Tibial artery (tissue), 4 donors: Measurements from ENCODE around the gene DYSF.
A peak's percentile ranks its signal among the peaks of the same experiment; 100 is the strongest.

Experiments used
- DNase-seq, 2 donors: peaks; one replicate each; pipeline ENCODE4 v3.0.0-alpha.2; 2019
- H3K27ac ChIP-seq, 2 donors: fragments of 200-600 bp; sonication (generic) in 1 of 2; 1 replicate in 1 of 2; 2 replicates in 1 of 2; pipeline ENCODE4 v1.5.1; 2018 to 2019; ENCODE audit warnings: mild to moderate bottlenecking in 1 of 2
- H3K27me3 ChIP-seq, 2 donors: fragments of 200-600 bp; sonication (generic) in 1 of 2; one replicate each; pipeline versions ENCODE4 v1.5.1 to v1.6.0; 2016 to 2019
- H3K36me3 ChIP-seq, 3 donors: fragments of 200-600 bp; sonication (generic) in 2 of 3; one replicate each; pipeline ENCODE4 v1.5.1; 2016 to 2019; ENCODE audit warnings: mild to moderate bottlenecking in 2 of 3
- H3K4me1 ChIP-seq, 4 donors: fragments of 200-600 bp; sonication (generic) in 2 of 4; 1 replicate in 3 of 4; 2 replicates in 1 of 4; pipeline ENCODE4 v1.5.1; 2016 to 2019
- H3K4me3 ChIP-seq, 2 donors: fragments of 200-600 bp; sonication (generic) in 1 of 2; 1 replicate in 1 of 2; 2 replicates in 1 of 2; pipeline ENCODE4 v1.5.1; 2018 to 2019; ENCODE audit warnings: mild to moderate bottlenecking in 2 of 2
- H3K9me3 ChIP-seq, 3 donors: fragments of 200-600 bp; sonication (generic) in 1 of 3; one replicate each; pipeline ENCODE4 v1.5.1; 2016 to 2019
- CTCF ChIP-seq, 2 experiments: fragments of 200-600 bp in 1 of 2; fragments of 450-650 bp in 1 of 2; IDR thresholded peaks; one replicate each; pipeline ENCODE4 v1.5.1; 2017 to 2019; ENCODE audit warnings: antibody characterized with exemption in 2 of 2, mild to moderate bottlenecking in 1 of 2, moderate library complexity in 1 of 2
- intact Hi-C: fragments of 100-400 bp; cut with DNase I; formaldehyde crosslinking; loops from one replicate; pipeline ENCODE4 v1.15.0; 2023; ENCODE audit warnings: low total_unique reads

DYSF gene

GRCh38 chr2:71521436-71521950, 68.1 kb downstream of the DYSF start:
- DNase-seq, result no peak
- no peak overlapping the region for H3K4me3 ChIP-seq
- peaks cover 0 to 7% (median 0%) of the 10 kb centered on the region in 3 donors for H3K36me3 ChIP-seq
- no peaks in the 10 kb centered on the region for H3K9me3 ChIP-seq
- intact Hi-C loops, result no loop called here
- H3K27ac ChIP-seq, result no peak overlapping the region
- no peak for TF ChIP-seq CTCF (IDR thresholded peaks at IDR 0.05)
- no peaks in the 10 kb centered on the region for H3K27me3 ChIP-seq
- no peaks in the 10 kb centered on the region for H3K4me1 ChIP-seq

GRCh38 chr2:71524476-71524875, 71.1 kb downstream of the DYSF start:
- no peaks in the 10 kb centered on the region for H3K36me3 ChIP-seq
- intact Hi-C loops, result no loop called here
- DNase-seq, result peak in 1 of 2 donors; percentile 31

GRCh38 chr2:71526141-71526540, 72.8 kb downstream of the DYSF start:
- no peaks in the 10 kb centered on the region for H3K36me3 ChIP-seq
- no peak for TF ChIP-seq CTCF (IDR thresholded peaks at IDR 0.05)
- no peaks in the 10 kb centered on the region for H3K27me3 ChIP-seq
- peak in 1 of 2 donors; percentile 20 for DNase-seq
- intact Hi-C loops, result no loop called here
- H3K27ac ChIP-seq, result no peak overlapping the region
- H3K4me1 ChIP-seq, result no peaks in the 10 kb centered on the region
- H3K9me3 ChIP-seq, result no peaks in the 10 kb centered on the region
- H3K4me3 ChIP-seq, result no peak overlapping the region

More at GRCh38 chr2:71524476-71524875, 71.1 kb downstream of the DYSF start:
- Histone ChIP-seq H3K27me3 (no peaks in the 10 kb centered on the region), H3K4me3 (no peak overlapping the region), H3K27ac (no peak overlapping the region), H3K4me1 (no peaks in the 10 kb centered on the region), H3K9me3 (no peaks in the 10 kb centered on the region)
- no peak for TF ChIP-seq CTCF (IDR thresholded peaks at IDR 0.05)

GRCh38 chr2:71526975-71527374, 73.6 kb downstream of the DYSF start:
- Histone ChIP-seq H3K36me3 (no peaks in the 10 kb centered on the region), H3K4me1 (no peaks in the 10 kb centered on the region), H3K9me3 (no peaks in the 10 kb centered on the region), H3K27me3 (no peaks in the 10 kb centered on the region), H3K4me3 (no peak overlapping the region), H3K27ac (no peak overlapping the region)
- no peak for TF ChIP-seq CTCF (IDR thresholded peaks at IDR 0.05)
- intact Hi-C loops, result no loop called here
- peak in 1 of 2 donors; percentile 21 for DNase-seq

GRCh38 chr2:71528131-71528591, 74.8 kb downstream of the DYSF start:
- intact Hi-C loops, result no loop called here
- Histone ChIP-seq H3K4me1 (no peaks in the 10 kb centered on the region), H3K36me3 (no peaks in the 10 kb centered on the region), H3K27ac (no peak overlapping the region), H3K9me3 (no peaks in the 10 kb centered on the region), H3K4me3 (no peak overlapping the region), H3K27me3 (no peaks in the 10 kb centered on the region)
- TF ChIP-seq CTCF (IDR thresholded peaks at IDR 0.05), result no peak
- DNase-seq, result peak in 1 of 2 donors; percentile 28

- H3K36me3 ChIP-seq, result no peaks in the 10 kb centered on the region
- no peak overlapping the region for H3K27ac ChIP-seq
- no peaks in the 10 kb centered on the region for H3K4me1 ChIP-seq
- intact Hi-C loops, result no loop called here
- no peak for TF ChIP-seq CTCF (IDR thresholded peaks at IDR 0.05)
- H3K9me3 ChIP-seq, result no peaks in the 10 kb centered on the region
- H3K27me3 ChIP-seq, result no peaks in the 10 kb centered on the region
- no peak overlapping the region for H3K4me3 ChIP-seq
- DNase-seq, result peak in 1 of 2 donors; percentile 20
Observed at GRCh38 chr2:71528749-71529148, 75.4 kb downstream of the DYSF start.
